ENCODE data around the gene NGB. TPM values are rescaled to one million over a fixed set of nuclear protein-coding genes. Genes with fewer than 3 reads are reported as not detected.

NGB gene
- total RNA-seq, 1 donor from 2014 or later = 0.12 TPM

- no peak for DNase-seq (ENCODE audit: low read depth)
- TF ChIP-seq, protein P1, sequence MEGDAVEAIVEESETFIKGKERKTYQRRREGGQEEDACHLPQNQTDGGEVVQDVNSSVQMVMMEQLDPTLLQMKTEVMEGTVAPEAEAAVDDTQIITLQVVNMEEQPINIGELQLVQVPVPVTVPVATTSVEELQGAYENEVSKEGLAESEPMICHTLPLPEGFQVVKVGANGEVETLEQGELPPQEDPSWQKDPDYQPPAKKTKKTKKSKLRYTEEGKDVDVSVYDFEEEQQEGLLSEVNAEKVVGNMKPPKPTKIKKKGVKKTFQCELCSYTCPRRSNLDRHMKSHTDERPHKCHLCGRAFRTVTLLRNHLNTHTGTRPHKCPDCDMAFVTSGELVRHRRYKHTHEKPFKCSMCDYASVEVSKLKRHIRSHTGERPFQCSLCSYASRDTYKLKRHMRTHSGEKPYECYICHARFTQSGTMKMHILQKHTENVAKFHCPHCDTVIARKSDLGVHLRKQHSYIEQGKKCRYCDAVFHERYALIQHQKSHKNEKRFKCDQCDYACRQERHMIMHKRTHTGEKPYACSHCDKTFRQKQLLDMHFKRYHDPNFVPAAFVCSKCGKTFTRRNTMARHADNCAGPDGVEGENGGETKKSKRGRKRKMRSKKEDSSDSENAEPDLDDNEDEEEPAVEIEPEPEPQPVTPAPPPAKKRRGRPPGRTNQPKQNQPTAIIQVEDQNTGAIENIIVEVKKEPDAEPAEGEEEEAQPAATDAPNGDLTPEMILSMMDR (conservative IDR thresholded peaks at IDR 0.05; ENCODE audit: low read depth, low read length) = no peak
- H3K4me3 ChIP-seq (ENCODE audit: low read depth, low read length) = no peak overlapping the region
Observed at GRCh38 chr14:77266336-77266735, 4.7 kb downstream of the NGB start.

- no peak for DNase-seq (ENCODE audit: low read depth)
- no peak overlapping the region for H3K4me3 ChIP-seq (ENCODE audit: low read depth, low read length)
- TF ChIP-seq, protein P1 (conservative IDR thresholded peaks at IDR 0.05; ENCODE audit: low read depth, low read length) = no peak
Observed at GRCh38 chr14:77265561-77266335, 5.3 kb downstream of the NGB start.

DNA sequence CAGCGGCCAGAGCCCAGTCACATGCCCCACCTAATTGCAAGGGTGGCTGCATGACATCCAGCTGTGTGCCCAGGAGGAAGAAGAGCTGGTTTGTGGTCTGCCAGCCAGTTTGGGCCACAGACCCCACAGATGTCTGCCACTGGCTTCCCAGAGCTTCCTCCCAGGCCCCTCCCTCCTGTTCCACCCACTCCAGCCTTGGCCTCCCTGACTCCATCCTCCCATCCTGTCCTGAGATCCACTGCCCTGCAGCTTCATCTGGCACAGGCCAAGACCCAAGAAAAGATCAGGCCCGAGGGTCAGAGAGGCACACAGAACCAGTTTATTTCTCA lies 5.9 kb downstream of the NGB start:
- DNase-seq (ENCODE audit: low read depth) = no peak
- TF ChIP-seq, protein P1 (conservative IDR thresholded peaks at IDR 0.05; ENCODE audit: low read depth, low read length) = no peak

DNA sequence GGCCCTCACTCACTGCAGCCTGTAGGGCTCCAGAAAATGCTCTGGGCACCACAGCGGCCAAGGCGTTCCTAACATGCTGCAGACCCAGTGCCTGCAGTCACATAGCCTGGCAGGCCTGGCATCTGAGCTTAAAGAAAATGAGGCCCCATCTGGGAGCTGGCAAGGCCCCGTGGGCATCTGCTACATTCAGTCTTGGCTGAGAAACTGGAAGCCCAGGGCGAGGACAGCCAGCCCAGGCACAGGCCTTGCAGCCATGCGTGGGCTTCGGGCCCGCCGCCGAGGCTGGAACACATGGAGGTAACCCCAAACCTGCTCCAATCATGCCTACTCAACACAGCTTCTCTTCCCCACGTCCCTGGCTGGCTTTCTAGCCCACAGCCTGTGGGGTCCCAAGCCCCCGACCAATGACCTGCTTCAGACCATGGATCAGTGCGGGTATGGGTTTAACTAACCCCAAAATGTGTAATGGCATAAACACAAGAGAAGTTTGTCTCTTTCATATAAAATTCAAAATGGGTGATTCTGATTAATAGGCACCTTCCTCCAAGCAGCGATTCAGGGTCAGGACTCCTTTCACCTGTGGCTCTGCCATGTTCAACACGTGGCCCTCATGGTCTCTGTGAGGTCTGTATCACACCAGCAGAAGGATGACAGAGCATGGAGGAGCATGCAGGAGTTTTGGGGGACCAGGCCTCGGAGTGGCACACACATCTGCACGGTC lies 6.4 kb downstream of the NGB start:
- TF ChIP-seq, protein P1 (conservative IDR thresholded peaks at IDR 0.05; ENCODE audit: low read depth, low read length) = no peak
- DNase-seq (ENCODE audit: low read depth) = no peak
- H3K4me3 ChIP-seq (ENCODE audit: low read depth, low read length) = no peak overlapping the region

More for the DNA sequence above, 5.9 kb downstream of the NGB start:
- no peak overlapping the region for H3K4me3 ChIP-seq (ENCODE audit: low read depth, low read length)

DNA sequence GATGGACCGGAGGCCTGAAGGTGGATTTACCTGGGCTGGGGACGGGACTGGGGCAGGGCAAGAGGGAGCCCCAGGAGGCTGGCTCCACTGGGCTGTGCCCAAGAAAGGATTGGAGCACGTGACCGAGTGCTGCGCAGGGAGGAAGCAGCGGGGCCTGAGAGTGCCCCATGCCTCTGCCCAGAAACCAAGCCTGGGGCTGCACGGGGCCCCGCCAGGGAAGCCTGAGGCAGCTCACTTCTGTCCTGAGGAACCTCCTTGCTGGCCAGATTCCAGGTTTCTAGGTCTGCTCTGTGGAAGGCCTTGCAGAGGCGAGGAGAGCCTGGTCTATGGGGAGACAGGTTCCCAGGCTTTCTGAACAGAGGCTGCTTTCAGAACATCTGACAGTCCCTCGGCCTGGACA lies 10.4 kb downstream of the NGB start:
- DNase-seq (ENCODE audit: low read depth) = no peak
- H3K4me3 ChIP-seq (ENCODE audit: low read depth, low read length) = no peak overlapping the region
- TF ChIP-seq, protein P1 (conservative IDR thresholded peaks at IDR 0.05; ENCODE audit: low read depth, low read length) = no peak

GRCh38 chr14:77260199-77260598 lies 10.8 kb downstream of the NGB start:
- no peak for DNase-seq (ENCODE audit: low read depth)
- H3K4me3 ChIP-seq (ENCODE audit: low read depth, low read length) = no peak overlapping the region
- TF ChIP-seq, protein P1 (conservative IDR thresholded peaks at IDR 0.05; ENCODE audit: low read depth, low read length) = no peak
